ENCODE data around the gene MS4A18. TPM values are rescaled to one million over a fixed set of nuclear protein-coding genes. Genes with fewer than 3 reads are reported as not detected.
"Not testable (repeated sequence)": the region's sequence is repeated elsewhere in the genome, so short reads cannot be mapped to it uniquely, and the experiment has no call there.

MS4A18 gene
- total and polyA plus RNA-seq, 4 donors: not detected

DNA sequence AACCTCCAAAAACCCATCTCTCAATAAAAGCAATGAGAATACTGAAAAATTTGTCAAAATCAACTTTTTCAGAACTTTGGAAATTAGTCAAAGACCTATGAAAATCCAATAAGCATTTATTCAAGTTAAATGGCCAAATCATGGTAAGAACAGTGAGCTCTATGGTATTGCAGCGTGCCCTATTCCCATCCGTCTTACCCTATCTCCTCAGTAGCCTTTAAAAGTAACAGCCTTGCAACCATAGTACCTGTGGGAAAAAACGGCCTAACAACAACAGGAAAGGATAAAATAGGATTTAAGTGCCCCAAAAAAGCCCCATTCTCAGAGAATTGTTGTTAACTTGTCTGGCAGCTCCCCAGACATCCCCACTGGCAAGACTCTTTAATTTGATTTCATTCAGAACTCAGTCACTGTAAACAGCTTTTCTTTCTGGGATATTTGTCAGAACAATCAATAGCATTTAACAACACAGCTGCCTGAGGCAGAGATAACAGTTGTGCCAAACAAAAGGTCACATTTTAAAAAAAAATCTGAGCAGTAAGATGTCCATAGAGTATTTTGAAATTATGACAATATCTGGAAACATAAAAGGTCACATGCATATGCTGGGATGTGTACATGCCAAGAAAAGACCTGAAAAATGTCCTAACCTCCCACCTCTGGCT is 43.9 kb upstream of the MS4A18 start (continued):
- no peak for TF ChIP-seq ATF3 (IDR thresholded peaks at IDR 0.05)

GRCh38 chr11:60684541-60684848 is 40.0 kb upstream of the MS4A18 start:
- not testable (repeated sequence) for H3K9me3 ChIP-seq (ENCODE audit: control insufficient read depth in 4 of 4, low read length in 3 of 4); H3K27me3 ChIP-seq (ENCODE audit: control insufficient read depth in 4 of 4, insufficient read depth in 4 of 4, low read length in 3 of 4); H3K4me1 ChIP-seq (ENCODE audit: control insufficient read depth in 4 of 4, insufficient read depth in 4 of 4, low read length in 3 of 4); H3K36me3 ChIP-seq (ENCODE audit: control insufficient read depth in 4 of 4, insufficient read depth in 3 of 4, low read depth in 1 of 4, low read length in 3 of 4); H3K27ac ChIP-seq (ENCODE audit: low read depth in 1 of 2, low read length in 2 of 2); H3K9ac ChIP-seq (ENCODE audit: low read depth in 1 of 2, low read length in 2 of 2); DNase-seq (ENCODE audit: low spot score); H3K4me3 ChIP-seq (ENCODE audit: low read depth in 1 of 3, low read length in 3 of 3)
- WGBS: 91% methylated on average over 2 of the region's 2 CpGs

GRCh38 chr11:60691661-60692060 is 32.9 kb upstream of the MS4A18 start:
- no peaks in the 10 kb centered on the region for H3K4me1 ChIP-seq (ENCODE audit: control insufficient read depth in 4 of 4, insufficient read depth in 4 of 4, low read length in 3 of 4)
- 82% methylated on average over 5 of the region's 5 CpGs for WGBS
- no peak overlapping the region for H3K9ac ChIP-seq (ENCODE audit: low read depth in 1 of 2, low read length in 2 of 2)
- no peak overlapping the region for H3K4me3 ChIP-seq (ENCODE audit: low read depth in 1 of 3, low read length in 3 of 3)
- H3K27ac ChIP-seq (ENCODE audit: low read depth in 1 of 2, low read length in 2 of 2): no peak overlapping the region
- H3K36me3 ChIP-seq (ENCODE audit: control insufficient read depth in 4 of 4, insufficient read depth in 3 of 4, low read depth in 1 of 4, low read length in 3 of 4): no peaks in the 10 kb centered on the region
- DNase-seq (ENCODE audit: low spot score): no peak
- TF ChIP-seq ATF3 (IDR thresholded peaks at IDR 0.05) (no peak), YY1 (IDR thresholded peaks at IDR 0.05) (no peak), CTCF (IDR thresholded peaks at IDR 0.05; ENCODE audit: low read depth, low read length, missing input control) (no peak), HNF4A (conservative IDR thresholded peaks at IDR 0.05) (no peak), EGR1 (IDR thresholded peaks at IDR 0.05; ENCODE audit: low read depth in 2 of 2) (no peak), TAF1 (conservative IDR thresholded peaks at IDR 0.05) (no peak), FOXA2 (IDR thresholded peaks at IDR 0.05) (no peak)
- peaks cover 0 to 3% (median 0%) of the 10 kb centered on the region in 4 donors for H3K27me3 ChIP-seq (ENCODE audit: control insufficient read depth in 4 of 4, insufficient read depth in 4 of 4, low read length in 3 of 4)
- H3K9me3 ChIP-seq (ENCODE audit: control insufficient read depth in 4 of 4, low read length in 3 of 4): no peaks in the 10 kb centered on the region

DNA sequence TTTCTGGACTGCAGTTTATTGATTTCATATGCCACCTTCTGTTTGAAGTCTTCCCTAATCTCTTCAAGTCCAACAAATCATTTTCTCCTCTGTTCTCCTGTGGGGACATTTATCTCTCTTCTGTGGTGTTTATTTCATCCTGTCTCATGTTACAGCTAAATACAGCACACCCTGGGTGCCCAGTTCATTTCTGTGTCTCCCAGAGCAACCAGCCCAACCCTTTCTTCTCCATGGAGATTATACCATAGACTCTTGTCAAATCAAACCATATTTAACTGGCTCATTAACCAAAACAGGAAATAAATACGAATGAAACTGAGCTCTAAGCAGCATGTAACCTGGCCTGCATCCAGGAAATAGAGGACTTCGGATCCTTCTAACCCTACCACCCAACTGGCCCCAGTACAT is 25.2 kb upstream of the MS4A18 start, which contains the start of gene MS4A8:
Gene MS4A8, plus strand, starts transcription at position 329 of the 408 bp plus-strand sequence. CDS start 1,249 bp downstream, outside the sequence.
- Histone ChIP-seq H3K9ac (ENCODE audit: low read depth in 1 of 2, low read length in 2 of 2) (no peak within 1 kb of the TSS), H3K4me3 (ENCODE audit: low read depth in 1 of 3, low read length in 3 of 3) (no peak within 1 kb of the TSS), H3K27me3 (ENCODE audit: control insufficient read depth in 4 of 4, insufficient read depth in 4 of 4, low read length in 3 of 4) (peaks cover 0 to 4% (median 0%) of the 10 kb centered on the region in 4 donors), H3K36me3 (ENCODE audit: control insufficient read depth in 4 of 4, insufficient read depth in 3 of 4, low read depth in 1 of 4, low read length in 3 of 4) (no peaks in the 10 kb centered on the region), H3K27ac (ENCODE audit: low read depth in 1 of 2, low read length in 2 of 2) (no peak within 1 kb of the TSS), H3K4me1 (ENCODE audit: control insufficient read depth in 4 of 4, insufficient read depth in 4 of 4, low read length in 3 of 4) (peaks cover 0 to 10% (median 5%) of the 10 kb centered on the region in 4 donors), H3K9me3 (ENCODE audit: control insufficient read depth in 4 of 4, low read length in 3 of 4) (no peaks in the 10 kb centered on the region)
- WGBS: 14% methylated on average over 2 of the region's 2 CpGs
- TF ChIP-seq EGR1 (IDR thresholded peaks at IDR 0.05; ENCODE audit: low read depth in 2 of 2): no peak
- TF ChIP-seq, protein P1, sequence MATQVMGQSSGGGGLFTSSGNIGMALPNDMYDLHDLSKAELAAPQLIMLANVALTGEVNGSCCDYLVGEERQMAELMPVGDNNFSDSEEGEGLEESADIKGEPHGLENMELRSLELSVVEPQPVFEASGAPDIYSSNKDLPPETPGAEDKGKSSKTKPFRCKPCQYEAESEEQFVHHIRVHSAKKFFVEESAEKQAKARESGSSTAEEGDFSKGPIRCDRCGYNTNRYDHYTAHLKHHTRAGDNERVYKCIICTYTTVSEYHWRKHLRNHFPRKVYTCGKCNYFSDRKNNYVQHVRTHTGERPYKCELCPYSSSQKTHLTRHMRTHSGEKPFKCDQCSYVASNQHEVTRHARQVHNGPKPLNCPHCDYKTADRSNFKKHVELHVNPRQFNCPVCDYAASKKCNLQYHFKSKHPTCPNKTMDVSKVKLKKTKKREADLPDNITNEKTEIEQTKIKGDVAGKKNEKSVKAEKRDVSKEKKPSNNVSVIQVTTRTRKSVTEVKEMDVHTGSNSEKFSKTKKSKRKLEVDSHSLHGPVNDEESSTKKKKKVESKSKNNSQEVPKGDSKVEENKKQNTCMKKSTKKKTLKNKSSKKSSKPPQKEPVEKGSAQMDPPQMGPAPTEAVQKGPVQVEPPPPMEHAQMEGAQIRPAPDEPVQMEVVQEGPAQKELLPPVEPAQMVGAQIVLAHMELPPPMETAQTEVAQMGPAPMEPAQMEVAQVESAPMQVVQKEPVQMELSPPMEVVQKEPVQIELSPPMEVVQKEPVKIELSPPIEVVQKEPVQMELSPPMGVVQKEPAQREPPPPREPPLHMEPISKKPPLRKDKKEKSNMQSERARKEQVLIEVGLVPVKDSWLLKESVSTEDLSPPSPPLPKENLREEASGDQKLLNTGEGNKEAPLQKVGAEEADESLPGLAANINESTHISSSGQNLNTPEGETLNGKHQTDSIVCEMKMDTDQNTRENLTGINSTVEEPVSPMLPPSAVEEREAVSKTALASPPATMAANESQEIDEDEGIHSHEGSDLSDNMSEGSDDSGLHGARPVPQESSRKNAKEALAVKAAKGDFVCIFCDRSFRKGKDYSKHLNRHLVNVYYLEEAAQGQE (IDR thresholded peaks at IDR 0.05): no peak
- no peak for DNase-seq (ENCODE audit: low spot score)
